ENCODE data around the gene NT5DC1. TPM values are rescaled to one million over a fixed set of nuclear protein-coding genes. Genes with fewer than 3 reads are reported as not detected.

The NT5DC1 gene
- polyA plus RNA-seq, 5 donors = 34.9 to 60.1 (median 53.5) TPM

GRCh38 chr6:116239256-116239655 is 138.6 kb downstream of the NT5DC1 start:
- DNase-seq = no peak

DNA sequence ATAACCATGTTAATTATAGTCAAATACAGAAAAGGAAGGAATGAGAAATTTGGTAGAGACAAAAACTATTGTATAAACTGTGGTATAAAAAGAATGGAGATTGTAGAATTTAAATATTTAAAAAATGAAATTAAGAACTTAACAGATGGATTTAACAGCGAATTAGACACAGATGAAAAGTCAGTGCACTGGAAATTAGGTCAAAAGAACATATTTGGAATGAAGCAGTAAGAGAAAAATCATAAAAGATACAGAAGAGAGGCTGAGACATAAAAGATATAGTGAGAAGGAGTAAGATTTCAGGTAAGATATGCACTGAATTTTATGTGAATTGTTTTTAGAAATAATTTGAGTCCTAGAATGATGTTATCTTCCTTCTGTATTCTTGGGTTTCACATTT is 139.2 kb downstream of the NT5DC1 start:
- DNase-seq = no peak

- DNase-seq = no peak
These were observed 143.6 kb downstream of the NT5DC1 start for GRCh38 chr6:116244284-116244683.

- no peak for DNase-seq
These were observed 145.4 kb downstream of the NT5DC1 start for GRCh38 chr6:116246089-116246488.

DNA sequence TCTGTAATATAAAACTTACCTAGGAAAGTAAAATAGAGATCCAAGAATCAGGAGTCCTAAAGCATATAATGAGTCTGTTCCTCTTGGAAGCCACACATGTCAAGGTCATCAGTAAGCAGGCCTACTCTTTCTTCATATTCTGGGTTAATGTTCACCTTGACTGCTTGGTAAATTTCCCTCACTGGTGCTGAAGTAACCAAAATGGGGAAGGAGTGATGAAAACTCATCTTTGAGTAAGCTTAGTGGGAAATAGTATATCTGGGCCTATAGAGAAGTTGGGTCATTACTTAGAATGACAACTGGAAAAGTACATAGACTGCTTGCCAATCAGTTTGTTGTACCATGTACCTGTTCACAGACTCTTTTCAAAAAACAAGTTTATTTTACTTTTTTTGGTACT is 146.6 kb downstream of the NT5DC1 start:
- no peak for DNase-seq

DNA sequence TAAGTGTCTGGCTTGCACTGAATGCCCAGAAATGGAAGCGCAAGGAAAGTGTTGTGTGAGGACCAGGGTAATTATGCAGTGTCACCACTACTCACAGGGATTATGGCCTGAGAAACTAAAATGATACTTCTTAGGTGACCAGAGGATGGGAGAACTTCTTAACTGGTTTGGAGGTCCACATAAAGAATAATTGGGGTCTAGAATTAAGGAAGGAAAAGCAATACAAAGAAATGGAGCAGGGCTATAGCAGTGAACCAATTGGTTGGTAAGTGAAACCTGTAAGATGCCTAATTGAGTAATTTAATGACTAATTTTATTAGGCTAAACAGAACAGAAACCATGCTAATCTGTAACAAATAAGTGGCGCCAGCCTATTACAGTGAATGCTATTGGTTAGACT is 147.9 kb downstream of the NT5DC1 start:
- no peak for DNase-seq

DNA sequence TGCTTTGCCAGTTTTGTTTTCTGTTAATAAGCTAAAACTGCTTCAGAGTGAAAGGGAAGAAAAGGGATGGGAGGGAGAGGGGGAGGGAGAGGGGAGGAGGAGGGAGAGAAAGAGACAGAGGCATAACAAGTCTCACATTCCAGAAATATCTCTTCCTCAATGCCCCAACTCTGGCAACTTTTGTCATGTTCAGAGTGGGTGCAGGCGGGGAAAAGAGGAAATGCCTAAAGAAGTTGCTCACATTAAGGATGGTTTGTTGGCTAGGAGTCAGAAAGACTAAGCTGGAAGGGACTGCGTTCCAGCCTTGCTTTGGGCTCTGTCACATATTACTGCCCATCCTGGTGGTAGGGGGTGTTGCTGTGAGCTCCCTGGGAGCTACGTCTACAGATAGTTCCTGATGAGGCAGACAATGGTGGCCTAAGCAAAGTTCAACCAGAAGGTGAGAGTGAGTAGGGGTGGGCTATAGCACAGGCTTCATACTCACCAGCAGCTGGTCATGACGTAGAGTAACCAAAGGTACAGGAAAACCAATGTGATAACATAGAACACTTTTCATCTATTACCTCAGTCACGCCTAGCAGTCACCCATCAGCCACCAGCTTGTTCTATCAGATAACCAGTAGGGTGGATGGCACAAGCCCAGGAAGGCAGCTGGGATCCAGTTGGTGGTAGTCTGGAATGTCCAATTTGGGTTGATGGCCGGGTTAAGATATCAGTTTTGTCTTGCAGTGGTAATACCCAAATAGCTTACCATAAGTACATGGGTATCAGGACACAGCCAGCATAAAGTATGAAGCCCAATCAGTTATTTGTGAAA is 151.1 kb downstream of the NT5DC1 start:
- no peak for DNase-seq

- no peak for DNase-seq
These were observed 152.5 kb downstream of the NT5DC1 start for GRCh38 chr6:116253188-116253504.

- peak; percentile 96 to 98 for DNase-seq
These were observed 153.0 kb downstream of the NT5DC1 start, which contains the start of gene TSPYL4 for GRCh38 chr6:116253505-116254296. TSS of gene TSPYL4 (minus strand) at chr6:116254075. CDS start at chr6:116254008, 67 bp downstream.

GRCh38 chr6:116254297-116255056 is 153.8 kb downstream of the NT5DC1 start:
- DNase-seq = no peak

GRCh38 chr6:116255246-116255800 is 154.7 kb downstream of the NT5DC1 start:
- no peak for DNase-seq

GRCh38 chr6:116256694-116257093 is 156.0 kb downstream of the NT5DC1 start:
- DNase-seq = no peak

- no peak for DNase-seq
These were observed 157.9 kb downstream of the NT5DC1 start for GRCh38 chr6:116258520-116258919.

- DNase-seq = no peak
These were observed 162.7 kb downstream of the NT5DC1 start for GRCh38 chr6:116263353-116263752.

- DNase-seq = no peak
These were observed 164.6 kb downstream of the NT5DC1 start for GRCh38 chr6:116265041-116265829.

DNA sequence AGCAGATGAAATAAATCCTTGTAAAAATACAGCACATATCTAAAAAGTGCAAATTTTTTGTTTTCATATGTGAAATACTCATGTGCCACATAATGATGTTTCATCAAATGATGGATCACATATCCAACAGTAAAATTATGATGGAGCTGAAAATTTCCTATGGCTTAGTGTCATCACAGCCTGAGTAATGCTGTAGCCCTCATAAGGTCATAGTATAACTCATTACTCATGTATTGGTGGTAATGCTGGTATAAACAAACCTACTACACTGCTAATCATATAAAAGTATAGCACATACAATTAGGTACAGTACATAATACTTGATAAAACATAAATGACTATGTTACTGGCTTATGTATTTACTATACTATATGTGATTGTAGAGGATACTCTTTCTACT is 166.2 kb downstream of the NT5DC1 start:
- no peak for DNase-seq

DNA sequence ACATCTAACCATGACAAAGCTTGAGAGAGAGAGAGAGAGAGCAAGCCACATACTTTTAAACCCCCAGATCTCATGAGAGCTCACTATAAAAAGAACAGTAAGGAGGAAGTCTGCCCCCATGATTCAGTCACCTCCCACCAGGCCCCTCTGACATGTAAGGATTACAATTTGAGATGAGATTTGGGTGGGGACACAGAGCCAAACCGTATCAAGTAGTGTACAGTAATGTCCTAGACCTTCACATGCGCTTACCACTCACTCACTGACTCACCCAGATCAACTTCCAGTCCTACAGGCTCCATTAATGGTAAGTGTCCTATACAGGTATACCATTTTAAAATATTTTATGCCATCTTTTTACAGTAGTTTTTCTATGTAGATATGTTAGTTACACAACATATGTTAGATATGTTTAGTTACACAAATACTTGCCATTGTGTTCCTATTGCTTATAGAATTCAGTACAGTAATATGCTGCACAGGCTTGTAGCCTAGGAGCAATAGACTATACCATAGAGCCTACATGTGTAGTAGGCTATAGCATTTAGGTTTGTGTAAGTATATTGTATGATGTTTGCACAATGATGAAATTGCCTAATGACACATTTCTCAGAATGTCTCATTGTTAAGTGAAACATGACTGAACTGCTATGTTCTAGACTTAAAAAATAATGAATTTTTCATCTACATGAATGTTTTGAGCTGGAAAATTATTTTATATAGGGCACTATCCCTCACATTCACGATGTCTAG is 167.4 kb downstream of the NT5DC1 start:
- no peak for DNase-seq

DNA sequence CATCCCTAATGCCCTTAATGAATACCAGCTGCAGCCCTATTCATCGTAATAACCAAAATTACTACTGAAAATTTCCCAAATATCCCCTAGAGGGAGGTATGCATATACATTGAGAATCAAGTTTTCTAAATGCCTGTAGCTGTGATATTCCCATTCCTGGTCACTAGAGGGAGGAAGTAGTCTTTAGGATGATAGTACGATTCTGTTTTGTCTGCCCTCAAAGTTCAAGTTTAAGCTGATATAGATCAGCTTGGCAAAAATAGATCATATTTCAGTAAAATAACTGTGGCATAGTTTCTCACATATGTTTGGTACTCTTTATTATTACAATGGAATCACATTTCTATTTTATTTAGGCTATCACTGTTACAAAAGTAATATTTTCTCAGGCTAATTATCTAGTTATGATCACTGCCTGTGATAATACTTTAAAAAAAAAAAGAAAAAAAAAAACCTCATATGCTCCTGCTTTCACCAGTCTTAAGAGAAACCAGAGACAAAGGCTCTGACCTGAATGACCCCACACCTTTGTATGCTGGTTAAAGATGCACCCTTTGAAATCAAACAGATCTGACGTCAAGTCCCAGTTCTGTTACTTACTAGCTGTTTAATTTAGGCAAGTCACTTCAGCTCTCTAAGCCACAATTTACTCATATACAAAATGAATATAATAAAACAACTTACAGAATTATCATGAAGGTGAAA is 168.1 kb downstream of the NT5DC1 start:
- DNase-seq = peak; percentile 58 to 68

GRCh38 chr6:116271149-116271708 is 170.6 kb downstream of the NT5DC1 start:
- DNase-seq = no peak
